ENCODE measurements around the gene SLC10A4.

DNA sequence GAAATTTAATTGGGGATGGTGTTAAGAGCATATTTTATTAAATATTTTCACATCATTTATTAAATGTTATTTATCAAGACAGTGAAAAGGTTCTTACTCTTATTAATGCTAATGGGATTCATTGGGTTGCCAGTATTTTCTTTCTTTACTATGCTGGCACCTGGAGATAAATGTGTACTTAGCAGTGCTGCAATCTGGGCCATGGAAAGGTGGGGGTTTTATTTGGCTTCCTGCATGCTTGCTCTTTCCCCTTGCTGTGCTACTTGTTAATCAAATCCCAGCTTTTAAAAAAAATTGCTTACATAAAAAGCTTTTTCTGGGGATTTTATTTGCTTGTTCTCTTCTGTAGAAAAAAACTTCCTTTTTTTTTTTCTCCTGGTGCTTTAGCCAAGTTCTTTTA is 55.2 kb downstream of the SLC10A4 start:
- TF ChIP-seq CTCF (IDR thresholded peaks at IDR 0.05; ENCODE audit: insufficient read depth, low read length, poor library complexity, severe bottlenecking) (no peak), EZH2phosphoT487 (conservative IDR thresholded peaks at IDR 0.05; ENCODE audit: low read length) (no peak)

Measured in SU-DHL-6 (cell line).